SW480 (cell line): ENCODE results near the gene ULK3.

Experiments used
- DNase-seq: peaks from one replicate; pipeline ENCODE4 v3.0.0-alpha.2; 2016; ENCODE audit warnings: low spot score

Gene ULK3

DNA sequence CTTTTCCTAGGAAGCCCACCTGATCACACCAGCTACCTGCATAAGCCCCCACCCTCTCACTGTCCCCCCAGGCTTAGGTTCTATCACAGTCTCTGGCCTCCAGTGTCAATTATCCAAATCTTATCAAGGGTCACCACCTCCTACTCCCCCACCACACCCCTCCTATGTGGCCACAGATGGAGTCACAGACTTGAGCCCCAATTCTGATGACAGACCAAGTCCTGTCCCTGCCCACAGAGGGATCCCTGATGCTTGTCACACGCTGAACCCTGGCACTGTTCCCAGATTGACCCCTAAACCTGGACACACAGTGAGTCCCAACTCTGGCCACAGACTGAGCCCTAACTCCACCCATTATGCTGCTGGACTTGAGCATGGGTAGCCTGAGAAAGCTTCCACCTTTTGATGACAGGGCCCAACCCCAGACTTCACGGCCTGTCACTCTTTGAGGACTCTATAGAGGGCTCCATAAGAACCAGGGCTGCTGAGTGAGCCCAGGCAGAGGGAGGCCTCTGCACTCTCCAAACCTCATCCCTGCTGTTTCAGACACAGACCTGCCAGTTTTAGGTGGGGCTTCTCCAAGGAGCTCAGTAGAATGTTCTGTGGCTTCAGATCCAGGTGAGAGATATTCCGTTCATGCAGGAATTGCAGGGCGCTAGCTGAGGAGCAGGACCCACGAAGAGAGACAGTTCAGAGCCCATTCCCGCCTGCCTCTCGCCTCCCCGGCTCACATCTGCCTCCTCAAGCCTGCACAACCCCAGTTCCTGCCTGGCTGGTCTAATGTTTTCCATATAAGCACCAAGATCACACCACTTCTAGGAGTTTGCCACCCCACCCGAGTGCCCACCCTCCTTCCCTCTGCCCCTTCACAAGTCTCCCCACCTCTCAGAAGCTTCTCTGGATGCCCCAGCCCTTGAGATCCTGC is 1.8 kb downstream of the ULK3 start:
- no peak for DNase-seq

DNA sequence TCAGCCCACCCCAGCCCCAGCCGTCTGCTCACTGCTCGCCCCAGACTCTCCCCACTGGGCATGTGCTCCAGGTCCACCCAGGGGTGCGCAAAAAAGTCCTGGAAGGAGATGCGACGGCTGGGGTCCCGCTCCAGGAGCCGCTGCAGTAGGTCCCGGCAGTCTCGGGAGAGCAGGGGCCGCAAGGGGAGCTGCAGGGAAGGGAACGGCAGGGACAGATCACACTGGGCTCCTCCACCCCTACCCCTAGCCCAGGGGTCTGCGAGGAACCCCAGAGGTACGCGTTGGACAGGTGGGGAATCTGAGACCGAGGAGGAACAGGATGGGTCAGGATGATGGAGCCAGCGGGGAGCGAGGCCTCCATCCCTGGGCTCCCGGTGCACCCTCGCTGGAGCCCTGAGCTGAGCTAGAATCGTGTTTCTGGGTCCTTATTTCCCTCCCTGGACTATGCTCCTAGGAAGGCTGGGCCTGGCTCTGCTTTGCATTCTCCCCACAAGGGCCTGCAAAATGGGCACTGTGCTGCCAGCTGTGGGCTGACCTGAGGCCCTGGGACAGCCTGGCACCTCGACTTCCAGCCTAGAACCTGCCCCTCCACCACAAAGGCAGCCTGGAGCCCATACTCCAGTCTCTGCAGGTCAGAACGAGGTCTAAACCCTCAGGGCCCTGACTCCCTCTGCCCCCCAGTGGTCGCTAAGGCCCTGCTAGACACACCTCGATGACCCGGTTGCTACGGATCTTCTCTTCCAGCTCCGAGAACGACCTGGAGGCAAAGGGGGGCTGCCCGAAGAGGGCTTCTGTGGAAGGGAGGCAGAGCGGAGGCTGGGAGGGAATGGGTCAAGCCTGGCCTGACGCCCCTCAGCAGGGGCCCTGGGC is 3.2 kb downstream of the ULK3 start:
- no peak for DNase-seq

DNA sequence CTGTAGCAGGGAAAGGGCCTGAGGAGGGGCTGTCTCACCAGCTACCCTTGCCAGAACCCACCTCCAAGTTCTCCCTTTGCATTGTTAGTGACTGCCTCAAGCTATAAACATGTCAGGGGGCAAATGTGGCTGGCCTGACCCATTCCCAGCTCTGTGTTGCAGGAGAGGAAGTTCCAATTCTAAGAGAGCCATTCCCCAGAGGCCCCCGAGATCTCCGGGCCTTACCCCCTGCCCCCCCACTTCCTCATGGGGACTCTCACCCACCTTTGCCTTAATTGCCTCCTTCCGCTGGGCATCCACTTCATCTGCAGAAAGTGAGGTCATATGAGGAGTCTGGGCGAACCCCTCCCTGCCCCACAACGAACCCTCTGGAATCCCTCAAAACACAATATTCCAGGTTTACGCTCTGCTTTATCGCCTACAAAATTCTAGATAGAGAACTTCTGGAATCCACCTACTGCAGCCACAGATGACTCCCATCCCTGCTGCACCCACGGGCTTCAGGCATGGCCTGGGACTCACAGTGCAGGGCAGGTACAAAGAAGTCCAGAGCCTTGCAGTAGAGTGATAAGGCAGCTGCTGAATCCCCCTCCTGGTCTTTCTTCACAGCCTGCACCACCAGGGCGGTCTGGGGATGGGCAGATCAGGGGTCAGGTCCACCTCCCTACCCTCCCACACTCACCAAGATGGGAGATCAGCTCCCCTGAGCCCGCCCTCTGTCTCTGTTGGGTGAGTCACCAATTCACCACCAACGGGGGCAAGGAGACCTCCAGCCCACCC is 4.0 kb downstream of the ULK3 start:
- no peak for DNase-seq

DNA sequence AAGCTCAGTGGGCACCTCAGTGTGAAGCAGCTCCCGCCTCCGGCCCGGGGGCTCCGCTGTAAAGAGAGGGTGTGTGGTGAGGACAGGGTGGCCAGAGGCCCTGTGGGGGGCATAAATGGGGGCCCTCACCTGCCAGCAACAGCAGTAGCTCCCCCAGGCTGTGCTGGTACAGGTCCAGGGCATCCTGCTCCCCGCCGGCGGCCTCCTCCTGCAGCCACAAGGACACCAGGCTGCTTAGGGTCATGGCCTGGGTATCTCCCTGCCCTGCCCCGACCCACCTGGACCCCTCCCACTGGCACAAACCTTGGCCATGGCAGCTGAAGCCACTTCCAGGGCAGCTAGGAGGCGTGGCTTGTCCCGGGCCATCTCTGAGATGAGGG is 4.8 kb downstream of the ULK3 start:
- DNase-seq = no peak

DNA sequence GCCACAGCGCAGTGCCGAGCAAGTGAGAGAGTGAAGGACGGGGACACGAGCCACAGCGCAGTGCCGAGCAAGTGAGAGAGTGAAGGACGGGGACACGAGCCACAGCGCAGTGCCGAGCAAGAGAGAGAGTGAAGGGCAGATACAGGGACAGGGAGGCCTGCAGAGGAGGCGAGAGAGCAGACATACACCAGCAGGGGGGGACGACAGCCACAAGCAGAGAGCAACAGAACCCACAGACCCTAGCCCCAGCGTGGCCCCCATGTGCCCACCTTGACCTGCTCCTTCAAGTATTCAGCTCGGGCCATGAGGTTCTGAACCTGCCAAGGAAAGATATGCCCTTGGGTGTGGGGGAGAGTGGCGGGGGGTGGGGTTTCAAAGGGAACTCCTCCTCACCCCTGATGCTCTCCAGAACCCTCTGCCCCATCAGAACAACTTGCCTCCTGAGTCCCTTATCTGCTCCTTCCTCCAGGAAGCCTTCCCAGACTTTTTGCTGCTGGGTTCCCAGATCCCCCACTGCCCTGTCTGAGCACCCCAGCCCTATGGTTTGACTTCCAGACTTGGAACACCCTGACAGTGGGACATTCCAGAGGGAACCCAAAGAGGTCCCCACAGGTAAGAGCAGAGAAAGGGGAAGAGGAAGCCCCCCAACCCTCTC is 5.3 kb downstream of the ULK3 start:
- no peak for DNase-seq

DNA sequence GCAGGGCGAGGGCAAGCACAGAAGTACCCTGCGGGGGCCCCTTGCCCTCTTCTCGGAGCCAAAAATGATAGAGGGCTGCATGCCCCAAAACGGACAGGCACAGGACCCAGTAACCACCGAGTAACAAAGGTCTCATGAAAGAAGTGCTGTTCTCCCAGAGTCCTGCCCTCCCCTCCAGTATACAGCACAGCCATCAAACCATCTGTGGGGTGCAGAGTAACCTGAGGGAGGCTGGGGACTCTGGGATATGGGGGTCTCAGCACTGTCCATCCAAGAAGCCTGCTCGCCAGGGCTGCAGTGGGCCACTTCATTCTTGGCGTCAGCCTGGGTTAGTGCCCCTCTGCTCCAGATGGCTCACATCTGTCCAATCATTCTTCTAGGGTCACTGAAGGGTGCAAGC is 6.1 kb downstream of the ULK3 start:
- no peak for DNase-seq

DNA sequence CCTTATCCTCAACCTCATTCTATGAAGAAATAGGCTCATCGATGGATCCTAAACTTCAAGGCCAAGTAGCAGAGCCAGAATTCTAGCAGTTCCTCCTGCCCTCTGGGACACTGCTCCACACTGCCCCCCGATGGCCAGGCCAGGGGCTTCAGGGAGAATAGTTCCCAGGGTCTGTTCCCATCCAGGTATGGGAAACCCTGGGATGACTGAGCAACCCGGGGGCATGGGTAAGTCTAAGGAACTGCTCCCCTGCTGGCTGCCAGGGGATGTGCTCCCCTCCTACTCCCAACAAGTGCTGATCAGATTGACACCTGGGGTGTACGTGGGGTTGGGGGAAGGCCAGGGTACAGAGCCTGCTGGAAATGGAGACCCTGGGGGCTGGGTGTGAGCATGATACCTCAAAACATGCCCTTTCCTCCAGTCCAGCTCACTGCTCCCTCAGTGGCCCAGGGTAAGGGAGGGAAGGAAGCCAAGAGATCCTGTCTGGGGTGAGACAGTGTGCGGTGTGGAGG is 7.6 kb downstream of the ULK3 start:
- peak; percentile 83 for DNase-seq

GRCh38 chr15:74833376-74834107 is 9.4 kb downstream of the ULK3 start:
- no peak for DNase-seq

DNA sequence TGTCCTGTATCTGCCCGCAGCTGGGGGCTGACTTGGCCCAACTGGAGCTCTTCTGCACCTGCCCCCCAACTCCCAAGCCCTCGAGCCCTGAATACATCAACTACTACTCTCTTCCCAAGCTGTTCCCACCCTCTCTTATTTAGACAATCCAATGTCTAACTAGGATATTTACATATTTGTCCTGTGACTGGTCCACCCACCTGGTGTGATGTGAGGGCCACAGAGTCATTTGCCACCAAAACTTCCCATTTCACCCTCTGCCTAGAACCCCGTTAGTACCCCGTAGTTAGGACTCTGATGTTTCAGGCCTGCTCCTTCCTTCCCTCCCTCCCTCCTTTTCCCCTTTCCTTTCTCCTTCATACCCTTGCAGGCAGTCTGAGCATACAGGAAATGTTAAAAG is 10.1 kb downstream of the ULK3 start:
- DNase-seq = no peak

- DNase-seq = no peak
Measured at GRCh38 chr15:74831813-74832495, 11.0 kb downstream of the ULK3 start.

DNA sequence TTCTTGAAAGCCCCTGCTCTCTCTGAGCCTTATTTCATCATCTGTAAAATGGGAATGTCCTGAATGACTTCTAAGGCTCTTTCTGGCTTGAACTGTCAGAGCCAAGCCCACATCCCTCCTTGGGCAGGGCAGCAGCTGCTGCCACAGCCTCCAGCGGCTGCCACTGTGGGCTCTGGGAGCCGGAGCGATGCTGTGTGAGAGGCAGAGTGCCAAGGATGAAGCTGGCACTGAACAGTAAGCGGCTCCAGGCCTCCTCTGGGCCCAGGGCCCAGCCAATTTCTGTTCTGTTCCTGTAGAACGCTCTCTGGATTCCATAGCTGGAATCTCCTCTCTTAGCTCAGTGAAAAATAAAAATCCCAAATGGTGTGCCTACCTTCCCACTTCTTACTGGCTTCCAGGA is 12.1 kb downstream of the ULK3 start:
- DNase-seq = no peak

- DNase-seq = no peak
Measured at GRCh38 chr15:74829991-74830390, 13.0 kb downstream of the ULK3 start.

DNA sequence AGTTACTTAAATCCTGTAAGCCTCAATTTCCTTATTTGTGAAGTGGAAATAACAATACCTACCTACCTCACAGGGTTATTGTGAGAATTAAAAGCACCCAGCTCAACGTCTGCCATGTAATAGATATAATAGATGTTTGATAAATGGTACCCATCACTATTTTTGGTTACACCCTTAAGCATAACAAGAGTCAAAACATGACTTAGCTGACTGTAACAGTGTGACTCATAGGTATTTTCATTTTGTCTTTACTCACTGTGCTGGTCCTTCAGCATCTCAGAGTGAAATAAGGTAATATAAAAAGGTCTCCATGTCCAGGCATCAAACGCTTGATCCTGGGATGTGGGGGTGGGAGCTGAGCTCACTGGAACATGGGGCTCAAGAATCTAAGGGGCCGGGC is 13.5 kb downstream of the ULK3 start:
- no peak for DNase-seq

- DNase-seq = no peak
Measured at GRCh38 chr15:74828835-74829234, 14.1 kb downstream of the ULK3 start.

DNA sequence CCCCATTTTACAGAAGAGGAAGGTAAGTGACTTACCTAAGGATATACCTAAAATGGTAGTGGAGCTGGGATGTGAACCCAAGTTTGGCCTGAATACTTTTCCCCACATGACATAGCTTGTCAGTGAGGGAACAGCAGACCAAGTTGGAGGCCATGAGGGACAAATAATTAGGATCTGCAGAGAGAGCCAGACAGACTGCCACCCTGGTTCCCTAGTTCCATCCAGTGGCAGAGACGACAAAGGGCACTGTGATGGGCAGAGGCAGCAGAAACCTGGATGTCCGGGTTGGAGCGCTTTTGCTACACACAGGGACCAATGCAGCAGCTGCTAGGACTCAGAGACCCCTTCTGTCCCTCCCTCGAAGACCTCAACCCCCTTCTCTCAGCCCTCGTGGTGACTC is 15.3 kb downstream of the ULK3 start:
- peak; percentile 23 for DNase-seq

GRCh38 chr15:74826921-74827320 is 16.0 kb downstream of the ULK3 start:
- no peak for DNase-seq

DNA sequence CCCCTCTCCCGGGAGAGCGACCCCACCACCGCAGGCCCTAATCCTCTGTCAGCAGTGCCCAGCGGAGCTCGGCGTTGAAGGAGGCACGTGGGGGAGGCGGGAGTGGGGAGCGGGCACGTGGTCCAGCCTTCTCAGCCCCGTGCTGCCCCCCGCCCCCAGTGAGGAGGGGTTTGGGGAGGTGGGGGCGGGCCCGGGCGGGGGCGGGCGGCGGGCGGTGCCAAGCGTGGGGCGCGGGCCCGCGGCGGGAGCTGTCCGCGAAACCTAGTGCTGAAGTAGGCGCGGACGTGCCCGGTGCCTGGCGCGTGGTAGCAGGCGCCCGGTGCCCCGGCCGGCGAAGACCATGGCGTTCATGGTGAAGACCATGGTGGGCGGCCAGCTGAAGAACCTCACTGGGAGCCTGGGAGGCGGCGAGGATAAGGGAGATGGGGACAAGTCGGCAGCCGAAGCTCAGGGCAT is 16.6 kb downstream of the ULK3 start, which contains the start of gene CPLX3:
TSS of gene CPLX3 (plus strand) at position 264 of the 456 bp plus-strand sequence. CDS start at position 341, 77 bp downstream.
- DNase-seq = no peak

DNA sequence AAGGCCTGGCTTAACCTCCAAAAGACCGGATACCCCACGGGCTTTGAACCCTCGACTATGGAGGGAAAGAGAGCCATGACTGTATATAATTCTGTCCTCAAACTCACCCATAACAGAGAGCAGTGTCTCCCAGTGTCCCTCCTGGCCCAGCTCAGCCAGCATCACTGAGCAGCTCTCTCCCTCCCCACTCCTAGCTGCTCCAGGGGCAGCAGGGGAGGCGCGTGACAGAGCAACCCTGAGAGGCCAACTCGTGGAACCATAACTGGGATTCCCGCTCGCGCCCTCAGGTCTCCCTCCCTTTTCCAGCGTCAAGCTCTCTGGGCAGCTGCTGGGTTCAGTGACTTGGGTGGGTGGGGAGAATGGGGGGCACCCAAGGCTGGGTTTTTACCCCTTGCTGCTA is 17.1 kb downstream of the ULK3 start:
- DNase-seq = no peak

GRCh38 chr15:74824976-74825375 is 18.0 kb downstream of the ULK3 start:
- no peak for DNase-seq

- DNase-seq = no peak
Measured at GRCh38 chr15:74823324-74823723, 19.6 kb downstream of the ULK3 start.
